ENCODE measurements around the gene GKN1.
A peak's percentile ranks its signal among the peaks of the same experiment; 100 is the strongest.

GKN1 gene

DNA sequence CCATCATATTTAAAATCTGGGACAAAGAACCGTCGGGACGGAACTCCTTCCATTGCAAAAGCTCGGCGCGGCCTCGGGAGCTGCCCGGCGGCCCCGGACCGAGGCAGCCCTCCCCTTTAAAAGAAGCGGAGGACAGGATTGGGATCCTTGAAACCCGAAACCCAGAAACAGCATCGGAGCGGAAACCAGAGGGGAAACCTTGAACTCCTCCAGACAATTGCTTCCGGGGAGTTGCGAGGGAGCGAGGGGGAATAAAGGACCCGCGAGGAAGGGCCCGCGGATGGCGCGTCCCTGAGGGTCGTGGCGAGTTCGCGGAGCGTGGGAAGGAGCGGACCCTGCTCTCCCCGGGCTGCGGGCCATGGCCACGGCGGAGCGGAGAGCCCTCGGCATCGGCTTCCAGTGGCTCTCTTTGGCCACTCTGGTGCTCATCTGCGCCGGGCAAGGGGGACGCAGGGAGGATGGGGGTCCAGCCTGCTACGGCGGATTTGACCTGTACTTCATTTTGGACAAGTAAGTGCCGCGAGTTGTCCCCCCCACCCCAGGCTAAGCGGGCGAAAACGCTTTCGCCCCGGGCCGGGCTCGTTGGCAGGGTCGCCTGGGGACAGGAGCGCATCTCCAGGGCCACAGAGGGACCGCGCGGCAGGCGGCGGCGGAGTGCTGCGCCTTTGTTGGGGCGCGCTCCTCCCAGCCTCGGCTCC lies 38.9 kb downstream of the GKN1 start, which contains the start of gene ANTXR1:
TSS of gene ANTXR1 (plus strand) at position 38 of the 698 bp plus-strand sequence. CDS start at position 359, 321 bp downstream.
- Histone ChIP-seq H3K27me3 (peaks cover 83% of the 10 kb centered on the region), H3K36me3 (no peaks in the 10 kb centered on the region), H3K27ac (no peak within 1 kb of the TSS), H3K4me1 (ENCODE audit: control insufficient read depth in 1 of 2, insufficient read depth in 1 of 2, low read depth in 1 of 2, low read length in 1 of 2) (peaks cover 13 to 15% of the 10 kb centered on the region in 2 experiments), H3K4me3 (ENCODE audit: low read depth in 1 of 2, low read length in 1 of 2) (peak within 1 kb of the TSS; percentile 28 to 44), H3K9me3 (no peaks in the 10 kb centered on the region)
- TF ChIP-seq, protein P1, sequence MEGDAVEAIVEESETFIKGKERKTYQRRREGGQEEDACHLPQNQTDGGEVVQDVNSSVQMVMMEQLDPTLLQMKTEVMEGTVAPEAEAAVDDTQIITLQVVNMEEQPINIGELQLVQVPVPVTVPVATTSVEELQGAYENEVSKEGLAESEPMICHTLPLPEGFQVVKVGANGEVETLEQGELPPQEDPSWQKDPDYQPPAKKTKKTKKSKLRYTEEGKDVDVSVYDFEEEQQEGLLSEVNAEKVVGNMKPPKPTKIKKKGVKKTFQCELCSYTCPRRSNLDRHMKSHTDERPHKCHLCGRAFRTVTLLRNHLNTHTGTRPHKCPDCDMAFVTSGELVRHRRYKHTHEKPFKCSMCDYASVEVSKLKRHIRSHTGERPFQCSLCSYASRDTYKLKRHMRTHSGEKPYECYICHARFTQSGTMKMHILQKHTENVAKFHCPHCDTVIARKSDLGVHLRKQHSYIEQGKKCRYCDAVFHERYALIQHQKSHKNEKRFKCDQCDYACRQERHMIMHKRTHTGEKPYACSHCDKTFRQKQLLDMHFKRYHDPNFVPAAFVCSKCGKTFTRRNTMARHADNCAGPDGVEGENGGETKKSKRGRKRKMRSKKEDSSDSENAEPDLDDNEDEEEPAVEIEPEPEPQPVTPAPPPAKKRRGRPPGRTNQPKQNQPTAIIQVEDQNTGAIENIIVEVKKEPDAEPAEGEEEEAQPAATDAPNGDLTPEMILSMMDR (IDR thresholded peaks at IDR 0.05), result no peak

DNA sequence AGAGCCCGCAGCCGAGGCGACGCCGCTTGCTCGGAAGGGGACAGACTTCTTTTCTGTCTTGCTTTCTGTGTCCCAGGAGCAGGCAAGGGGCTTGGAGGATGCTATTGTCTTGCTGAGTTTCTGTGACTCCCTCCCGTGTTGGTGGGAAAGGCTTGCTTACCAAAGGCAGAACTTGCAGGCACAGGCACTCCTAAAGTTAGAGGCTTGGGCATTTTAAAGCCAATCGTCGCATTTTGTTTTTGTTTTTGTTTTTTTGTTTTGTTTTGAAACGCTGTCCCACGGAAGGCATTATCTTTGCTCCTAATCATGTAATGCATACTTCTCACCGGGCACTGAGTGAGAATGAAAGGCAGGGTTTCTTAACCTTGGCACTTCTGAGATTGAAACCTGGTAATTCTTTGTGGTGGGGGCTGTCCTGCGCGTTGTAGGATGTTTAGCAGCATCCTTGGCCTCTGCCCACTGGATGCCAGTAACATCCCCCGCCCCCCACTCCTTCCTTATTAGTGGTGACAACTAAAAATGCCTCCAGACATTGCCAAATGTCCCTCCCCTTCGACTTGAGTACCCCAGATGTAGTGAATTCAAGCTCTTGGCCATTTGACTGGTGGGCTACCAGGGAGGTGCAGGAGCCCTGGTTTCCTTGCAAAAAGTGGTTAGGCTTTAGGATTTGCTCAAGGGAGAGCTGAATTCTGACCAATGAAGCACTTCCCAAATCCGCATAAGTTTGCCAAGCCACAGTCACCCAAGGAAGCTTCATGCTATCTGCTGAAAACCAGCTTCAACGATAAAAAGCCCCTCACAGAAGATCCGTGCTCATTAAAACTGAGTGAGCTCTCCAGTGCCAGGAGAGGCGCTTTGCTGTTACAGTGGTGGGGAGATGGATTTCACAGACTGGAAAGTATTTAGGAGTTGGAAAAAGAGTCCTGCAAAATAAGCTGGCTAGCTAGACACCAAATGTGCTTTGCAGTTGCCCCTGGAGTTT lies 39.7 kb downstream of the GKN1 start:
- Histone ChIP-seq H3K36me3 (no peaks in the 10 kb centered on the region), H3K27ac (no peak overlapping the region), H3K4me1 (ENCODE audit: control insufficient read depth in 1 of 2, insufficient read depth in 1 of 2, low read depth in 1 of 2, low read length in 1 of 2) (peaks cover 13 to 15% of the 10 kb centered on the region in 2 experiments), H3K9me3 (no peaks in the 10 kb centered on the region), H3K4me3 (ENCODE audit: low read depth in 1 of 2, low read length in 1 of 2) (peak overlapping the region in 1 of 2 experiments; percentile 44), H3K27me3 (peaks cover 91% of the 10 kb centered on the region)
- TF ChIP-seq, protein P1 (IDR thresholded peaks at IDR 0.05), result no peak

- Histone ChIP-seq H3K9me3 (no peaks in the 10 kb centered on the region), H3K36me3 (no peaks in the 10 kb centered on the region), H3K4me3 (ENCODE audit: low read depth in 1 of 2, low read length in 1 of 2) (no peak overlapping the region), H3K27ac (no peak overlapping the region), H3K4me1 (ENCODE audit: control insufficient read depth in 1 of 2, insufficient read depth in 1 of 2, low read depth in 1 of 2, low read length in 1 of 2) (peaks cover 13 to 15% of the 10 kb centered on the region in 2 experiments), H3K27me3 (peaks cover 98% of the 10 kb centered on the region)
- TF ChIP-seq, protein P1 (IDR thresholded peaks at IDR 0.05), result no peak
These were observed 42.6 kb downstream of the GKN1 start for GRCh38 chr2:69017080-69017479.

- H3K4me3 ChIP-seq (ENCODE audit: low read depth in 1 of 2, low read length in 1 of 2), result no peak overlapping the region
- H3K27ac ChIP-seq, result no peak overlapping the region
- TF ChIP-seq, protein P1 (IDR thresholded peaks at IDR 0.05), result no peak
- H3K9me3 ChIP-seq, result no peaks in the 10 kb centered on the region
- H3K4me1 ChIP-seq (ENCODE audit: control insufficient read depth in 1 of 2, insufficient read depth in 1 of 2, low read depth in 1 of 2, low read length in 1 of 2), result peaks cover 9 to 11% of the 10 kb centered on the region in 2 experiments
- peaks cover 96% of the 10 kb centered on the region for H3K27me3 ChIP-seq
- no peaks in the 10 kb centered on the region for H3K36me3 ChIP-seq
These were observed 43.4 kb downstream of the GKN1 start for GRCh38 chr2:69017835-69018234.

DNA sequence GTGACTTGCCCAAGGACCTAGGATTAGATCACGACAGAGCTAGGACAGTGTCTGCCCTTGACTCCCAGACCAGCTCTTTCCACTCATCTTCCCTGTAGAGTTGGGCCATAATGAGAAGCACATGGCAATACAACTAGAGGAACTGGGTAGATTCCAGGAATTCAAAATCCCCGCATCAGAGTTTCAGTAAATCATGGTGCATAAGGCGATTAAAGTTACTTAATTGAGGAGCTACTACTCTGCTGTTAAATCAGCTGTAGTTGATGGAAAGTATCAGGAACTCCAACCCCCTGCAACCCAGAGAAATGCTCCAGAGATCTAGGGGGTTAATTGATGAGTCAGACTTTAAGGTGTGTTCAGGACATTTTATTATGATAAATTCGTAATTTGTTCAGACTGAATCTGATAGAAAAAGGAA lies 44.3 kb downstream of the GKN1 start:
- Histone ChIP-seq H3K36me3 (no peaks in the 10 kb centered on the region), H3K27ac (no peak overlapping the region), H3K4me3 (ENCODE audit: low read depth in 1 of 2, low read length in 1 of 2) (no peak overlapping the region), H3K9me3 (no peaks in the 10 kb centered on the region), H3K27me3 (peaks cover 95% of the 10 kb centered on the region), H3K4me1 (ENCODE audit: control insufficient read depth in 1 of 2, insufficient read depth in 1 of 2, low read depth in 1 of 2, low read length in 1 of 2) (peaks cover under 1 to 3% of the 10 kb centered on the region in 2 experiments)
- TF ChIP-seq, protein P1 (IDR thresholded peaks at IDR 0.05), result no peak
